ENCODE measurements around the gene DPP6.

Gene DPP6

GRCh38 chr7:154769527-154769926 is 717.3 kb downstream of the DPP6 start:
- DNase-seq (ENCODE audit: low read depth): no peak

DNA sequence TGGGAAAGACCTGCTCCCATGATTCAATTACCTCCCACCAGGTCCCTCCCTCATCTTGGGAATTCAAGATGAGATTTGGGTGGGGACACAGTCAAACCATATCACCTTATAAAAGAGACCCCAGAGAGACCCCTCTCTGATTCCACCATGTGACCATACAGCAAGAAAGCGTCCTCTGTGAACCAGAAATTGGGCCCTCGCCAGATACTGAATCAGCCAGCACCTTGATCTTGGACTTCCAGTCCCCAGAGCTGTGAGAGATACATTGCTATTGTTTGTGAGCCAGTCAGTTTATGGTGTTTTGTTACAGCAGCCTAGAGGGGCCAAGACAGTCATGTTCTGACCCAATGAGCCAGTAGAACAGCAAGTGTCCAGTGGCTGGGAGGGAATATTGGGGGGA is 718.2 kb downstream of the DPP6 start:
- no peak for DNase-seq (ENCODE audit: low read depth)

DNA sequence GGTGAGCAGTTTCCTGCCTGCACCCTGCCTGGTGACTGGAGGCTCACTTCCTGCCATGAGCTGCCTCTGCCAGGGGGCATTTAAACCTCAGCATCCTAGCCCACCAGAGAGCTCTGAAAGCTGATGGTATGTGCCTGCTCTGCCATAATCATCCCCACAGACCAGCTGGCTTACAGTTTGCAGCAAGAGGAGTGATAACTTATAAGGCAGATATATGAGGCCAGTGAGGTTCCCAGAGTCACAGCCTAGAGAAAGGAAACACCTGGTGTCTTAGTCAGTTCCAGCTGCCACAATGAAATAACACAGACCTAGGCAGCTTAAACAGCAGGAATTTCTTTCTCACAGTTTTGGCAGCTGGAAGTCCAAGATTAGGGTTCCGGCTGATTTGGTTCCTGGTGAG is 718.8 kb downstream of the DPP6 start:
- DNase-seq (ENCODE audit: low read depth): no peak

DNA sequence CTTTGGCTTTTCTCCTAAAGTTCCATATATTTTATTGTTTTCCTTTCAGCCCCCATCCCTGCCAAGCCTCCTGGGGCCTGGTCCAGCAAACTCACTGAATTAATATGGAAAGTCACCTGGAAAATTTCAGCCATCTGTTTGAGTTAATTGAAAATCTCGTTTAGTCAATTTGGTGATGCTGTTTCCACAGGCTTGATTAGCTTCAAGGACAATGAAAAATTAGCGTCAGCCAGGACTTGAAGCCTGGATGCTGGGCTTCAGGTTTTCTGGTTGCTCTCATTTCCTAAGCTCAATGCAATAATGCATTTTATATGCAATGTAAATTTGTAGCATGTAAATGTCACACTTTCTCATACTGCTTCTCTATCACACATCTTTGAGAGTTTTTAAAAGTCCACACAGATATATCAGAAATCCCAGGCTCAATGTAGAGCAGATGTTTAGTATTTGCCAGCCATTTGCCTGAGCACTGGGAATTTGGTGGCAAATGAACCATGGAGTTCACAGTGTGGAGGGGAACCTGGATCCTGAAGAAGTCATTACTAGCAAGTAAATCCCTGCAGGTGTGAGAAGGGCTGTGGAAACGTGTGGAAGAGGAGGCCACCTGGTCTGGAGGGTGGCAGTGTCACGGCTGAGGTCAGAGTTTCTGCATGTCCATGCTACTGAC is 722.2 kb downstream of the DPP6 start:
- DNase-seq (ENCODE audit: low read depth): no peak

- DNase-seq (ENCODE audit: low read depth): no peak
Observed at GRCh38 chr7:154775681-154776080, 723.5 kb downstream of the DPP6 start.

DNA sequence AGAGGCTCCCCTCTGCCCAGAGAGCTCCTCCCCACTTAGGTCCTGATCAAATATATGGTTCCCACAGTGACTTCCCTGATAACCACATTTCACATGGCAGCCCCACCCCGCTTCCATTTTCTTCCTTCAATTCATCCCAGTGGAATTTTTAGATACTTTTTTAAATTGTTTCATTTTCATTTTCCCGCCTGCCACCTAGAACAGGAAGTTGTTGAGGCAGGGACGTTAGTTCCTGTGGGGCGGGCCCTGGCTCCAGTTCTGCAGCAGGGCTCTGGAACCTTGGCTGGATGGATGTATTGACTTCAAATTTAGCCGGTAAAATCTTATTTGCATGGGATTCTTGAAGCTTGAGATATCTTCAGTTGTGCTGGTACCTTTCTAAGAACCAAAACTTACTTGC is 724.2 kb downstream of the DPP6 start:
- no peak for DNase-seq (ENCODE audit: low read depth)

- DNase-seq (ENCODE audit: low read depth): no peak
Observed at GRCh38 chr7:154777023-154777422, 724.8 kb downstream of the DPP6 start.

DNA sequence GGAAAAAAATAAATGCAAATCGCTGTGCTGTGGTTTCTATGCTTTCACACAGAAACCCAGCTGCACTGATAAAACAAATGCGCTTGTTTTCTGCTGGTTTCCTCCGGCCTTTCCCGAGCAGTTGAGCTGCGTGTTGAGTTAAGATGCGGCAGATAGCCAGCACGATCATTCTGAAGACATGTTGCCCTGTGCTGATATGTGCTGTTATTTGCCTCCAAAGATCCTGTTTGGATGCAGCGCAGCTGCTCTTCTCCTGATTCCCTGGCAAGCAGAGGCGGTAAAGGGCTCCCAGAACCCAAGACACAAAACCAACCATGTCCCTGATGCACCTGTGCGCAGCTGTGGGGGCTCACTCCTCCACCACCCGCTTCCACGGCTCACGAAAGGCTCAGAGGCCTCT is 725.3 kb downstream of the DPP6 start:
- no peak for DNase-seq (ENCODE audit: low read depth)

- no peak for DNase-seq (ENCODE audit: low read depth)
Observed at GRCh38 chr7:154777908-154778307, 725.7 kb downstream of the DPP6 start.

DNA sequence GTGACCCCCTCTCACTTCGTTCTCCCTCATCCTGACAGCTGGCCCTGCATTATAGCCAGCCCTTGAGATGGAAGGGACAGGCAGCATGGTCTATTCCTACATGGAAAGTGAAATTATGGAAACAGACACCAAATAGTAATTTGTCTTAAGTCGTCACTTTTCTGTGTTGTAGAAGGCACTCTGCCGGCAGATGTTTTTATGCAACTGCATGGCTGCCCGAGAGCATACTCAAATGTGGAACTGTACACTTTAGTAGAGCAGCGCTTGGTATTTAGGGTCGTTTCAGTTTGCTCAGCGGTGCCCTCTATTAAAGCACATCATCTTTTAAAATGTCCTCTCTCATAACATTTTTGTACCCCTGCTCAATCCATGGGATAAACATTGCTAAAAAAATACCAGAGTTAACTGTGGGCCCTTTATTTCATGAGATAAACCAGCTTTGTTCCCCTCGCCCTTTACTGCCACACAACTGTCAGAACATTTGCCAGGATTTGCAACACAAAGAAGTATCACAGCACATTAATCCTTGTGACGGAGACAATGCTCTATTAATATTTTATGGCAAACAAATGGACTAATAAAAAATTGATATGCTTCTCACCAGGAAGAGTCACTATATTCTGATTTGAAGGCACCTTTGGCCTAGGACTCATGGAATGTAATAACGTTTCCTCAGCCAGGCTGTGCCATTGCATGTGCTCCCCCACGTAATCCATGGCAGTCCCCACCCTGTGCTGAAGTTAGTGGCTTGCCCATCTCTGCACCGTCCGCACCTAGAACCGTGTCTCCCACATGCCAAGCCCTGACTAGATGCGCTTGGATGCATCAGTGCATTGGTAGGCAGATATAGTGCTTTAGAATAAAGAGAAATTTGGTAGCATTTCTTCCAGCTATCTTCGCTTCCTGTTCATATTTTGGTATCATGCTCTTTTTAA is 729.4 kb downstream of the DPP6 start:
- DNase-seq (ENCODE audit: low read depth): no peak

DNA sequence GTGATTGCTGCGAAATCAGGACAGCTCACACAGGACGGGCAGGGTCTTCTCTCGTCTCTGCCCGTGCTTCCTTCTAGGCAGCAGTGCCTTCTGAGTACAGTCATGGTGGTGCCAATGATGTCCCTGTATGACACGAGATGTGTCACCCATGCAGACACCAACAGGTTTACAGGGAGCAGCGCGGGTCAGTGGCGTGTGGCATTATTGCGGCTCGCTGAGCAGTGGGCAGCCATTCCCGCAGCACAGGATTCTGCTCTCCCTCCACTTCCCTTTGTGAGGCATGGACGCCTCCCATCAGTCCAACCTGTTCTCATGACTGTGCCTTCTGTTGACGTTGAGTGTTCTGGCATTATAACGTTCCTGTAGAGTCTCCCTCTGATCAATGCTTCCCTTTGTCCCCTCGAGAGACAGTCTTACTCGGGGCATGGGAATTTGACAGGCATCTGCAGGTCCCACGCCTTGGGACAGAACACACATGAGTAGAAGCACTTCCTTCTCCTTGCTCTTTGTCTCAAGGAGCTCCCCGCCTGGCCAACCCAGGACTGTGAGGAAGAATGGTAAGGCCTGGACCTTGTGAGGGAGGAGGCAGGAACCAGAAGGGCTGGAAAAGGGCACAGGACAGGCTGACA is 731.2 kb downstream of the DPP6 start:
- no peak for DNase-seq (ENCODE audit: low read depth)

GRCh38 chr7:154785898-154786297 is 733.7 kb downstream of the DPP6 start:
- no peak for DNase-seq (ENCODE audit: low read depth)

DNA sequence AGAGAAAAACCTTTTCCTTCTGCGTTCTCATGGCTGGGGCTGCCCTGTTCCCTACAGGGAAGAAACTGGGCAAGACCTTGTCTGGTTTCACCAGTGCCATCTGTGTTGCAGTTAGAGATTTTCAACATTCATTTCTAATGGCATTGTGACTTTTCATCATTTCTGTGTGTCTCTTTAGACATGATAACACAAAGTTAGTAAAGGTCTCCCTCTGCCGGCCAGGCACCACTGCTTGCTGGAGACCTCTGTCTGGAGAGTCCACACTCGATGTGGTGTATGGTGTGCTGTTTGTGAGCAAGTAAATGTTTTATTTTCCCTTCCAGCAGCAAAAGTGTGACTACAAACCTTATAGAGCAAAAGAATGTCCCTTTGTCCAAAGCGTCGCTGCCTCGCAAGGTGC is 737.2 kb downstream of the DPP6 start:
- no peak for DNase-seq (ENCODE audit: low read depth)

GRCh38 chr7:154791611-154792010 is 739.4 kb downstream of the DPP6 start:
- no peak for DNase-seq (ENCODE audit: low read depth)

DNA sequence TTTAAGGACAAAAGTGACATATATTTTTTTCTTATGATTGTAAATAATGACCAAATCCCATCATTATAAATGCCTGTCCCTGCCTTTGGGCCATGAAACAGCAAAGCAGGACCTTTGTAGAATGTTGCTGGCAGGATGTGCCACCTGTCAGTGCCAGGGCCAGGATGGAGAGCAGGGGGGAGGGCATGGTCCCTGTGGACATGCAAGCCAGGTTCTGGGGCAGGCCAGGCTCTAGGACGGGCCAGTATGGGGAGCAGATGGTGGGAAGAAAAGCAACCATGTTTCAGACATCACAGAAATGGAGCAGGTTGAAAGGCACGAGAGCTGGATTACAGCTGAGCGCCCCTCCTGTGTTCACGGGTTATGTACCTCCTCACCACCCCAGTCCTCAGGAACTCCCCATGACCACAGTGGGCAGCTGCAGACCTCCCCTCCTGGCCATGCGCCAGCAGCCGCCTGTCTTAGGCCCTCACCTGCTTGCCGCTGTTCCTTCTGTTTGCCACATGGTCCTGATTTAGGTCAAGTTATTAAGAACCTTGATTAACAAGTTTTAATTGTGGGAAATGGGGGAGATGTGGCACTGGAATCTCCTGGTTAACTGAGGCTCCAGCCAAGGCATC is 740.3 kb downstream of the DPP6 start:
- no peak for DNase-seq (ENCODE audit: low read depth)

DNA sequence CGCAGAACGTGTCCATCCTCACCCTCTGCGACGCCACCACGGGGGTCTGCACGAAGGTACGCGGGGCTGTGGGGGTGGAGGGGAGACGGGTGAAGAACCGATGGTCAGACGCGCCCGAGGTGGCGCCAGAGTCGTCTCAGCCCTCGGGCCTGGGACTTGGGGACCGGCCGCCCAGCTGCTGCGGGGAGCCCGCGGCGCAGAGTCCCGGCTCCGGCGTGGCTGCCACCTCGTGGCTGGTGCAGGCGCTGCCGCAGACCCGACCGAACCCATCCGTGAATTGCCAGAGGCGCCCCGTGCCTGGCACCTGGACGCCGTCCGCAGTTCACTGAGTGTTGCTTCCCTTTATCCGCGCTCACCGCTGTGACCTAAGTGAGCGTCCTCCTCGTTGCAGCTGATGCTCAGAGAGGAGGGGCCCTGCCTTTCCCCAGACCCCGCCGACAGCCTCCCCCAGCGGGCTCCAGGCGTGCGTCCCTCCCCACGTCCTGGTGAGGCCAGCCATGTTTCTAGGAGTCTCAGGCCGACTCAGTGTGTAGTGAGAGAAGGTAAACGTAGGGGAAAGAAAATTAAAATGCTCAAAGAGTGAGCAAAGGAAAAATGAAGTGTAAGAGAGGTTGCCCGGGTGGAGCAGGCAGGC is 742.1 kb downstream of the DPP6 start:
- DNase-seq (ENCODE audit: low read depth): no peak

DNA sequence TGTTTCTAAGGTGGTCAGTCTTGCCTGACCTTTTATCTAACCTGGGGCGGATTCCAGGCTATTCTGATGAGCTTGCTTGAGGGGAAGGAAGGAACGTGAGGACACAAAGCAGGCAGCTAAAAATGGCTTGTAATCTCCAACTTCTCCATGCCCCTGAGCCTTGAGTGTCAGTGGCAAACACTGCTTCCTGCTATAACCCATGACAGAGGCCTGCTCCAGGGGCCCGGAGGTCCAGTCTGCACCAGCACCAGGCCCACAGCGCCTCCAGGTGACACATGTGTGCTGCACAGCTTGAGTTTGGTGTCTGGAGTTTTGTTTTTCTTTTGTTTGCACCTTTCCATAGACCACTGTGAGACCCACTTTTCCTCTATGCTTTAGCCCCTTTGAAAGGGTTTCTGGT is 742.8 kb downstream of the DPP6 start:
- no peak for DNase-seq (ENCODE audit: low read depth)

GRCh38 chr7:154795437-154795836 is 743.2 kb downstream of the DPP6 start:
- no peak for DNase-seq (ENCODE audit: low read depth)

GRCh38 chr7:154804449-154804848 is 752.3 kb downstream of the DPP6 start:
- DNase-seq (ENCODE audit: low read depth): no peak

DNA sequence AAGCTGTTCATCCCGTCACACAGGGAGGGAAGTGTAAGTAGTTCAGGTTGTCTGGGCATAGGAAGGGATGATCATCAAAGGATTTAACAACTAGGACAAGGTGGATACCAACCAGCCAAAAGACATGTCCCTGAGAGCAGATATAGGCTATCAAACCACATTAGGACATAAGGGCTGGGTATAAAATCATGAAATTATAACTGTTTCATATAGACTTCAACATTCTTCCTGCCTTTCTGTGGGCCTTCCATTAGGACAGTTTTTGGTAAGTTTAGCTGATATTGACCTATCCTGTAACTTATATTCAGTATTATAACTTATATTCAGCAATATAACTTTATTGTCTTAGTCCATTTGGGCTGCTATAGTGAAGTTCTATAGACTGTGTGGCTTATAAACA is 759.8 kb downstream of the DPP6 start:
- no peak for DNase-seq (ENCODE audit: low read depth)

GRCh38 chr7:154817224-154817896 is 765.2 kb downstream of the DPP6 start:
- DNase-seq (ENCODE audit: low read depth): no peak

DNA sequence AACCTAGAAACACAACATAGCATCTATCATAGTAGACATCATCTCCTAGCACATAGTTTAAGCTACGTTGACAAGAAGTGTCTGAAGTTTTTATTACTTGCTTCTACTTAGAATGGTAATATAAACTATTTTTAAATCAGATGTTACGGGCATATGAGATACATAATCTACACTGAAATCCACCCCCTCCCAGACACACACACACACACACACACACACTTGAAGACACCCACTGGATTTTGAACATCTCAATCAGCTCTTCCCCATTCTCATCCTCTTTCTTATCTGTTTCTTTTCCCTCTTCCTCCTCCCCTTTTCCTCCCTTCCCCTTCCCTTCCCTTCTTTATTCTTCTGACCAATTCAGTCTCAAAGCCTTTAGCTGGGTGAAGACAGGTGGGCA is 774.8 kb downstream of the DPP6 start:
- no peak for DNase-seq (ENCODE audit: low read depth)
